ENCODE measurements around the gene SKIC8.

Gene SKIC8

GRCh38 chr15:78291052-78291451, 8.4 kb downstream of the SKIC8 start:
- no peak for DNase-seq (ENCODE audit: low spot score)

GRCh38 chr15:78290222-78290621, 9.2 kb downstream of the SKIC8 start:
- DNase-seq (ENCODE audit: low spot score): no peak

GRCh38 chr15:78284758-78285157, 14.7 kb downstream of the SKIC8 start:
- DNase-seq (ENCODE audit: low spot score): no peak

GRCh38 chr15:78282324-78282723, 17.1 kb downstream of the SKIC8 start:
- no peak for DNase-seq (ENCODE audit: low spot score)

GRCh38 chr15:78280319-78281072, 18.9 kb downstream of the SKIC8 start:
- DNase-seq (ENCODE audit: low spot score): no peak

GRCh38 chr15:78276064-78276943, 23.1 kb downstream of the SKIC8 start:
- no peak for DNase-seq (ENCODE audit: low spot score)

GRCh38 chr15:78274994-78275393, 24.4 kb downstream of the SKIC8 start:
- DNase-seq (ENCODE audit: low spot score): no peak

GRCh38 chr15:78272776-78273175, 26.6 kb downstream of the SKIC8 start:
- no peak for DNase-seq (ENCODE audit: low spot score)

GRCh38 chr15:78272316-78272715, 27.1 kb downstream of the SKIC8 start:
- DNase-seq (ENCODE audit: low spot score): no peak

GRCh38 chr15:78266806-78267205, 32.6 kb downstream of the SKIC8 start:
- DNase-seq (ENCODE audit: low spot score): no peak

- no peak for DNase-seq (ENCODE audit: low spot score)
Observed at GRCh38 chr15:78266229-78266628, 33.2 kb downstream of the SKIC8 start.

GRCh38 chr15:78265752-78266224, 33.6 kb downstream of the SKIC8 start:
- no peak for DNase-seq (ENCODE audit: low spot score)

GRCh38 chr15:78265137-78265460, 34.3 kb downstream of the SKIC8 start:
- DNase-seq (ENCODE audit: low spot score): no peak

GRCh38 chr15:78264304-78265136, 34.9 kb downstream of the SKIC8 start, which contains the start of gene DNAJA4:
DNAJA4 (plus strand) TSS chr15:78264562; CDS start chr15:78264764, 202 bp downstream.
- peak; percentile 59 for DNase-seq (ENCODE audit: low spot score)

GRCh38 chr15:78263907-78264303, 35.5 kb downstream of the SKIC8 start:
- DNase-seq (ENCODE audit: low spot score): no peak

GRCh38 chr15:78263351-78263781, 36.0 kb downstream of the SKIC8 start:
- no peak for DNase-seq (ENCODE audit: low spot score)

GRCh38 chr15:78261062-78261461, 38.3 kb downstream of the SKIC8 start:
- DNase-seq (ENCODE audit: low spot score): no peak

- no peak for DNase-seq (ENCODE audit: low spot score)
Observed at GRCh38 chr15:78260489-78260888, 38.9 kb downstream of the SKIC8 start.

GRCh38 chr15:78259232-78259631, 40.2 kb downstream of the SKIC8 start:
- DNase-seq (ENCODE audit: low spot score): no peak

- no peak for DNase-seq (ENCODE audit: low spot score)
Observed at GRCh38 chr15:78257681-78258080, 41.7 kb downstream of the SKIC8 start.

- DNase-seq (ENCODE audit: low spot score): no peak
Observed at GRCh38 chr15:78256044-78256437, 43.4 kb downstream of the SKIC8 start.

- DNase-seq (ENCODE audit: low spot score): no peak
Observed at GRCh38 chr15:78255421-78256043, 43.9 kb downstream of the SKIC8 start.

Measured in CD4-positive, alpha-beta T cell treated with Interleukin-6 at 100 ng/mL for 8 hours (primary cell).